ENCODE data around the gene PRKAA2. TPM values are rescaled to one million over a fixed set of nuclear protein-coding genes. Genes with fewer than 3 reads are reported as not detected.
A peak's percentile ranks its signal among the peaks of the same experiment; 100 is the strongest.

Gene PRKAA2
- total RNA-seq, 2 donors from 2014 or later, result 0.19 TPM; not detected in 1

DNA sequence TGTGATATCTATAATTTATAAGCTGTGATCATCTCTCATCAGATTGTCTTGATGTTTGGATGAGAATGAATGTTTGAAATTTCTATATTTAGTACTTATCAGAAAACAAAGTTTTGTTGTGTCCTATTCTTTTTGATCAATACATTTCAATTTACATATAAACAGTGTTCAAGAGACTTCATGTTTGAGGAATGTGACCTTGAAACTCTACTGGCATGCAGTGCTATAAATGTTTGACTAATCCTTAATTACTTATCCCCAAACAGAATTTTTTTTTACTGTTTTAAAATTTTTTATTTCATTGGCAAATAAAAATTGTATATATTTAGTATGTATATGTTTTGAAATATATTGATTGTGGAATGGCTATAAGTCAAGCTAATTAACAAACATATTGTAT, 1.5 kb upstream of the PRKAA2 start:
- Mint-ChIP-seq H3K4me3 (no peak overlapping the region), H3K4me1 (no peaks in the 10 kb centered on the region)

DNA sequence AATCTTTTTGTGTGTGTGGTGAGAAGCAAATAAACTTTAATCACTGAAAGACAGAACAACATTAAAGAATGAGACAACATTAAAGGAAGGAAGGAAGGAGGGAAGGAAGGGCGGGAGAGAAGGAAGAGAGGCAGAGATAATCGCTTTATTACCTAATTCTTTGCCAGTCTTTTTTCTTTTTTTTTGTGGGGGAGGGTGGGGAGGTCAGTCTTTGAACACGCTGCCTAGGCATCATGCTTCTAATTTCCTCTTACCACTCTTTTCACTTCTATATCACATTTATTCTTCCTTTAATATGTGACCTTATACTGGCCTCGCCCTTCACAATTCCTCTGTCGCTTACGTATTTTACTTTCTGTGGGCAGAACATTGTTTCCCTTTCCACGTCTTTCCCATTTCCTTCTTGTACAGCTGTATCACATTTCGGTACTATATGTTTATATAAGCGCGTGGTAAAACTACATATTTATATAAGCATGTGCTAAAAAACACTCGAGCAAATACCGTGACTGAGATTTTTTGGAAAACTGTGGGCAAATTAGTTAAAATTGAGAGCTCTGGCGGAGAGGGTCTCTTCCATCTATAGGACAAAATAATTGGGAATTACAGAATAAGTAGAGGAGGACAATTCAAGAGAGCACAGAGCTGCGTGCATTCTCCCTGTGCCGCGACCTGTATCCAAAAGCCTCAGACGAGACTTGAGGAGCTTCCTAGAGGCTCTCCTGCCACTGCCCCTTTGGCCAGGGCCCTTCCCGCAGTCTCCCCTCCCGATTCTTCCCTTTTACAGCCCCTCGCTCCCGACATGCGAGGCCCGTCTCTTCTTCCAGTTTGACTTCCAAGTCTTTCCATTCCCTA, 823 bp upstream of the PRKAA2 start:
- H3K36me3 Mint-ChIP-seq (ENCODE audit: low read depth), result no peaks in the 10 kb centered on the region
- H3K9me3 Mint-ChIP-seq, result no peaks in the 10 kb centered on the region
- H3K27ac Mint-ChIP-seq, result no peak overlapping the region
- H3K27me3 Mint-ChIP-seq, result peaks cover 45% of the 10 kb centered on the region
- H3K4me1 Mint-ChIP-seq, result no peaks in the 10 kb centered on the region
- ATAC-seq (replicated peaks), result no peak
- peak overlapping the region; percentile 28 for H3K4me3 Mint-ChIP-seq

More for the DNA sequence above, 1.5 kb upstream of the PRKAA2 start:
- peaks cover 39% of the 10 kb centered on the region for H3K27me3 Mint-ChIP-seq
- H3K9me3 Mint-ChIP-seq, result no peaks in the 10 kb centered on the region
- no peak overlapping the region for H3K27ac Mint-ChIP-seq
- H3K36me3 Mint-ChIP-seq (ENCODE audit: low read depth), result no peaks in the 10 kb centered on the region
- no peak for ATAC-seq (replicated peaks)

DNA sequence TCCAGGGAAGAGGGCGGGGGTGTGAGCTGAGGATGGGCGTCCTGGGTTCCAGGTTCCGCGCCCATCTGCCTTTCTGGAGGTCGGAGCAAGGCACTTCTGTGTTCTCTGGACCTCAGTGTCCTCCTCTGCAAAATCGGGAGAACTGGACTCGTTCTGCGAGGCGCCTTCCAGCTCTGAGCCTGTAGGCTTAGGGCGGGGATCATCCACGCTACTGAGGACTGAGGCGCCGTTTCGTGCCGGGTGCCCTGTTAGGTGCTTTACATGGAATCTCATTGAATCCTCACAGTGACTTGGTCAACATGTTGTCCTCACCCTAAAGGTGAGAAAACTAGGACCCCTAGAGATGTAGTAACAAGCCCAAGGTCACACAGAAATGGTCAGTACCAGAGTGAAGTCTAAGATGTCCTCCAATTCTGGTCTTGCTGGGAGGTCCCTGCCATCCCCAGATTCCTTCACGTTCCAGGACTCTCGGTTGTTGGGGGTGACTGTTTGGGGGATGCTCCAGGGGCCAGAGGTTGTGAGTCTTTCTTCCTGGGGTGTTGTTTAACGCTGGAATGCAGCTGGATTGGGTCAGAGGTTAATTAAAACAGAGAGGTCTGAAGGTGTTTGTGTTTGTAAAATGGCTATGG, 677 bp downstream of the PRKAA2 start:
- H3K4me1 Mint-ChIP-seq, result no peaks in the 10 kb centered on the region
- no peak for ATAC-seq (replicated peaks)
- H3K9me3 Mint-ChIP-seq, result no peaks in the 10 kb centered on the region
- peak overlapping the region; percentile 28 for H3K4me3 Mint-ChIP-seq
- H3K27me3 Mint-ChIP-seq, result peaks cover 46% of the 10 kb centered on the region
- H3K27ac Mint-ChIP-seq, result no peak overlapping the region
- H3K36me3 Mint-ChIP-seq (ENCODE audit: low read depth), result no peaks in the 10 kb centered on the region

DNA sequence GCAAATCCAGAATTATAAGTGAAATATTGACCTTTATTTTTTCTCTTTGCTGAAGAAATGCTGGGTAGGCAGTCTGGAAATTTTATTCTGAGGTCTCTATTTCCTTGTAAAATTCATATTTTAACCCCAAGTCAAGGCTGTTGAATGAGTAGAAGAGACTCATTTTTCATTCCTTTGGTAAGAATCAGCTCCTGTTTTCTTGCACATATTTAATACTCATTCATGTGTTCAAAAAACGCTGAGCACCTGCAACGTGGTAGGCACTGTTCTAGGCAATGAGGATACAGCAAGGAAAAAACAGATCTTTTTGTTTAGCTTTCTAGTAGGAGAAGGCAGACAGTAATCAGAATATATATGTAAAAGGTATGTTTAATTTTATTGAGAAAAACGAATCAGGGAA, 1.5 kb downstream of the PRKAA2 start:
- ATAC-seq (replicated peaks), result no peak
- H3K9me3 Mint-ChIP-seq, result no peaks in the 10 kb centered on the region
- no peaks in the 10 kb centered on the region for H3K36me3 Mint-ChIP-seq (ENCODE audit: low read depth)
- no peaks in the 10 kb centered on the region for H3K4me1 Mint-ChIP-seq
- no peak overlapping the region for H3K4me3 Mint-ChIP-seq
- no peak overlapping the region for H3K27ac Mint-ChIP-seq
- peaks cover 46% of the 10 kb centered on the region for H3K27me3 Mint-ChIP-seq

DNA sequence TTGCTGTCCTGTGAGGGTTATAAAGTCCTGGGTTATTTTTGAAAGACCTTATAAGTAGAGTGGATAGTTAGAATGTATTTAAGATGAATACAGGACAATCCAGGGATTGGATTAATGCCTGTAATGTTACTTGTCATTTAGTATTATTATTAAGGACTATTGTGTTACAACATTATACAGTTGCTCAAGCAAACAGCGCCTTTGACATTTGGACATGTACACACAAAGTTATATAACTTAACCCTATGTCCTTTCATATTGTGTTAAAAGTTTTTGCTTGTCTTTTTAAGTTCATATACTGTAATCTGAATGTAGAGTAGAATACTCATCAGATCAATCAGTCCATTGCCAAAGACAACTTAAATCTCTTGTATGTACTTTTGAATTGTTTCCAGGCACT, 2.0 kb downstream of the PRKAA2 start:
- ATAC-seq (replicated peaks), result no peak
- Mint-ChIP-seq H3K9me3 (no peaks in the 10 kb centered on the region), H3K27me3 (peaks cover 43% of the 10 kb centered on the region), H3K4me1 (no peaks in the 10 kb centered on the region), H3K36me3 (ENCODE audit: low read depth) (no peaks in the 10 kb centered on the region), H3K27ac (no peak overlapping the region), H3K4me3 (no peak overlapping the region)

DNA sequence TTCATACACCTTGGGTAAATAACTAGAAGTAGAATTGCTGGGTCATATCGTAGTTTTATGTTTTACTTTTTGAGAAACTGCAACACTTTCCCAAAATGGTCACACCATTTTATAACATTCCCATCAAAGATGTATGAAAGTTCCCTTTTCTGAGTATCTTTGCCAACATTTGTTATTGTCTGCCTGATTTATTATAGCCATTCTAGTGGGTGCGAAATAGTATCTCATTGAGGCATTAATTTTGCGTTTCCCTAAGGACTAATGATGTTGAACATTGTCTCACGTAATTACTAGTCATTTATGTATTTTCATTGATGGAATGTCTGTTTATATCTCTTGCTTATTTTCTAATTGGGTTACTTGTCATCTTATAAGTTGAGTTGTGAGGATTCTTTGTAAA, 3.4 kb downstream of the PRKAA2 start:
- Mint-ChIP-seq H3K4me1 (no peaks in the 10 kb centered on the region), H3K4me3 (no peak overlapping the region), H3K9me3 (no peaks in the 10 kb centered on the region), H3K36me3 (ENCODE audit: low read depth) (no peaks in the 10 kb centered on the region), H3K27ac (no peak overlapping the region), H3K27me3 (peaks cover 38% of the 10 kb centered on the region)
- ATAC-seq (replicated peaks), result no peak

DNA sequence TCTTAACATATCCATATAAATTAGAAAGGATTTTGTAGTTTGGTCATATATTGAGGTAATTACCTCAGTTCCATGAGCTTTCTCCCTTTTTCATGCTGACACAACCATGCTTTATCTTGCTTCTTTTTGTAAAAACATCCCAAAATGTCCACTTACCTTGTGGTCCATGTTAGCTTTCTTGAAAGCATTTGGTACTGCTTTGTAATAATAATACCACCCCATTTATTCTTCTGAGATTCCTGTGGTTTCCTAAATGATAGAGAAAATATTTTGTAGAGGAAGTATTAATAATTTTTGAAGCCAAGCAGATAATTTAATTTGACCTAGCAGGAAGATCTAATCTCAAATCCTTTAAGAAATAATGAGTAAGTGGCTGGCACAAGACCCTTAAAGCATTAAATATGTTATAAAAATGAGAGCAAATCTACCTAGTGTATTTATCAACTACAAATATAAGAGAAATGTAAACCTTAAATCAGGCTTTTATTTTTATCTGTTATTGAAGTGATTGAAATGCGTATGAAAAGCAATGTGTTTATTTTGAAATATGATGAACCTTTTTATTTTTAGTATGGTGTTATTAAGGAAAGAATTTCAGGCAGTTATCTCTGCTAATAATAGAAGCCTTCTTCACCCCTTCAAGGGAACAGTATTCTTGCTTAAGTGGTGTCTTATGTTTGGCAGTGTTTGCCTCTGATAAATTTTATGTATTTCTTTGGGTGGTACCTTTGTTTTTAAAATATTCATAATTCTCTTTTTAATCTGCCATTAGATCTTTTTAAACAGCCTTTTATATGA, 9.2 kb downstream of the PRKAA2 start:
- H3K4me3 Mint-ChIP-seq, result no peak overlapping the region
- no peaks in the 10 kb centered on the region for H3K4me1 Mint-ChIP-seq
- peaks cover 11% of the 10 kb centered on the region for H3K9me3 Mint-ChIP-seq
- H3K36me3 Mint-ChIP-seq (ENCODE audit: low read depth), result no peaks in the 10 kb centered on the region
- peaks cover 16% of the 10 kb centered on the region for H3K27me3 Mint-ChIP-seq
- H3K27ac Mint-ChIP-seq, result no peak overlapping the region
- ATAC-seq (replicated peaks), result no peak

DNA sequence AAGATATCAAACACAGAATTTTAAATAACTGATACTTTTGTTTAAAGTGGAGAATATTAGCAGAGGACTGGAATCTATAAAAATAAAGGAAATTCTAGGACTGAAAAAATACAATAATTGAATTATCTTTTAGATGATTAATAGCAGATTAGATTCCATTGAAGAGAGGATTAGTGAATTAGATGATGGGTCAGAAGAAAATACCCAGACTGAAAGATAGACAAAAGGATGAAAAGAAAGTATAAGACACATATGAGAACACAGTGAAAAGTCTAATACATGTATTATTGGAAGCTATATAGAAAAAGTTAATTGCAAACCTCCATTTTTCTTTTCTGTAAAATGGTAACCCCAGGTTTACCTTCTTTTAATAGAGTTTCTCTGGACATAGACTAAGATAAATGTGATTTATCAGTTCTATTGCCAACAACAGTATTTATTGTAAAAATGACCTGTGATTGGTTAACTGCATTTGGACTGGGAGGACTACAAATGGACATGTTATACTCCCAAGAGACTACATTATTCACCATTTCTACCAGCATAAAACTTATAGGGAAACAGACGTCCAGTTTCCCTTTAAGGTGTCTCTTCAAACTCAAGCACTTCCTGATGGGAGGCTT, 11.0 kb downstream of the PRKAA2 start:
- peaks cover 16% of the 10 kb centered on the region for H3K27me3 Mint-ChIP-seq
- H3K27ac Mint-ChIP-seq, result no peak overlapping the region
- peaks cover 11% of the 10 kb centered on the region for H3K9me3 Mint-ChIP-seq
- no peak for ATAC-seq (replicated peaks)
- no peaks in the 10 kb centered on the region for H3K4me1 Mint-ChIP-seq
- no peaks in the 10 kb centered on the region for H3K36me3 Mint-ChIP-seq (ENCODE audit: low read depth)
- no peak overlapping the region for H3K4me3 Mint-ChIP-seq

DNA sequence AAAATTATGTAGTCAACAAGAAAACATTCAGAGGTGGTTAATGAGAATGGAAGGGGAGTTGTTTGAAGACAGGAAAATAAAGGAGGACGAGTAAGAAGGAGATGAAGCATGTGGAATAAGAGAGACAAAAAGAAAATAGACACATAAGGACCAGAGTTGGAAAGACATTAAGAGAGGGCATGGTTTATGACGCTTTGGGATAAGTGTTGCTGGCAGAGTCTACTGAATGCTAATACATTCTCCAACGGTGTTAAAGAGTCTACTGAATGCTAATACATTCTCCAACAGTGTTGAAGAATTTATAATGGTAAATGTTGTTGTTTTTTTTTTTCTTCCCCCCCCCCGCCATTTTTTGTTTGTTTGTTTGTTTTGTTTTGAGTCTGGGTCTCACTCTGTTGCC, 13.1 kb downstream of the PRKAA2 start:
- H3K36me3 Mint-ChIP-seq (ENCODE audit: low read depth), result no peaks in the 10 kb centered on the region
- peaks cover 11% of the 10 kb centered on the region for H3K9me3 Mint-ChIP-seq
- H3K27ac Mint-ChIP-seq, result no peak overlapping the region
- H3K4me3 Mint-ChIP-seq, result no peak overlapping the region
- peaks cover 16% of the 10 kb centered on the region for H3K27me3 Mint-ChIP-seq
- no peaks in the 10 kb centered on the region for H3K4me1 Mint-ChIP-seq
- no peak for ATAC-seq (replicated peaks)

DNA sequence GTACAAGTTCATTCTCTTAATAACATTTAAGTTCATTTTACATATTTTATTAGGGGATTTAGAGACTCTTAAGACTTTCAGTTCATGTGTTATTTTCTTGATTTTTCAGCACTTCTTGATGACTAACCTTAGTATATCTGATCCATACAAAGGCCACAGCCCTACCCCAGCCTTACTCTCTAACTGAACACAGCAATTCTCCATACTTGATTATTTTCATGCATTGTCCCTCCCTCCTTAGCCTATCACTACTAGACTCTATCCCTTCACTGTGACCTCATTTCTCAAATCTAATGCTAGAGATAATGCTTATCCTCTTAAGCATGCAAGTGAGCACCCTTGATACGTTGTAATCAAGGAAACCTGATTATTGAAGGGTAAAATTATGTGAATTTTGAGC, 15.2 kb downstream of the PRKAA2 start:
- Mint-ChIP-seq H3K4me1 (no peaks in the 10 kb centered on the region), H3K4me3 (no peak overlapping the region), H3K27ac (no peak overlapping the region), H3K27me3 (peaks cover 12% of the 10 kb centered on the region), H3K9me3 (peaks cover 11% of the 10 kb centered on the region), H3K36me3 (ENCODE audit: low read depth) (no peaks in the 10 kb centered on the region)
- ATAC-seq (replicated peaks), result no peak

DNA sequence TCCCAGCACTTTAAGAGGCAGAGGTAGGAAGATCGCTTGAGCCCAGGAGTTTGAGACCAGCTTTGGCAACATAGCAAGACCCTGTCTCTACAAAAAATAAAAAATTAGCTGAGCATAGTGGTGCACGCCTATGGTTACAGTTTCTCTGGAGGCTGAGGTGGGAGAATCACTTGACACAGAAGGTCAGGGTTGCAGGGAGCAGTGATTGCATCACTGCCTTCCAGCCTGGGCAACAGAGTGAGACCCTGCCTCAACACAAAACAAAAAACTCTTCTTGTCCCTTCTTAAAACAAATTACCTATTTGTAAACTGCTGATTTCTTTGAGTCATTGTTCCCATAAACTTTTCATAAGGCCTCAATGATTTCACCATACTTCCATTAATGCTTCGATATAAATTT, 18.7 kb downstream of the PRKAA2 start:
- Mint-ChIP-seq H3K36me3 (ENCODE audit: low read depth) (no peaks in the 10 kb centered on the region), H3K27ac (no peak overlapping the region), H3K4me1 (no peaks in the 10 kb centered on the region), H3K4me3 (no peak overlapping the region), H3K27me3 (peaks cover 16% of the 10 kb centered on the region), H3K9me3 (no peaks in the 10 kb centered on the region)
- ATAC-seq (replicated peaks), result no peak

DNA sequence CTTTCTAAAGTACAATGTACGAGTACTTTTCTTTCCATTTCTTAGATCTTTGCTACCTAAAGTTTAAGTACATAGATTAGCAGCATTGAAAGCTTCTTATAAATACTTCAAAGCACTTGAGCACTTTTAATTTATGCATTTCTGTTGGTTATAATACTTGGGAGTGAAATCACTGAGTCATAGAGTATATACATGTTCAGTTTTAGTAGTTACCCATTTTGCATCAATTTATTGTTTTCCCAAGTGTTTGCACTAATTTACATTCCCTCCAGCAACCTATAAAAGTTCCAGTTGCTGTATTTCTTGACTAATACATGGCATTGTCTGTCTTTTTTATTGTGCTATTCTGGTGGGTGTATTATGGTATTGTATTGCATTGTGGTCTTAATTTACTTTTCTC, 20.3 kb downstream of the PRKAA2 start:
- no peak overlapping the region for H3K27ac Mint-ChIP-seq
- H3K36me3 Mint-ChIP-seq (ENCODE audit: low read depth), result no peaks in the 10 kb centered on the region
- H3K4me3 Mint-ChIP-seq, result no peak overlapping the region
- no peaks in the 10 kb centered on the region for H3K4me1 Mint-ChIP-seq
- peaks cover 19% of the 10 kb centered on the region for H3K27me3 Mint-ChIP-seq
- ATAC-seq (replicated peaks), result no peak
- no peaks in the 10 kb centered on the region for H3K9me3 Mint-ChIP-seq

DNA sequence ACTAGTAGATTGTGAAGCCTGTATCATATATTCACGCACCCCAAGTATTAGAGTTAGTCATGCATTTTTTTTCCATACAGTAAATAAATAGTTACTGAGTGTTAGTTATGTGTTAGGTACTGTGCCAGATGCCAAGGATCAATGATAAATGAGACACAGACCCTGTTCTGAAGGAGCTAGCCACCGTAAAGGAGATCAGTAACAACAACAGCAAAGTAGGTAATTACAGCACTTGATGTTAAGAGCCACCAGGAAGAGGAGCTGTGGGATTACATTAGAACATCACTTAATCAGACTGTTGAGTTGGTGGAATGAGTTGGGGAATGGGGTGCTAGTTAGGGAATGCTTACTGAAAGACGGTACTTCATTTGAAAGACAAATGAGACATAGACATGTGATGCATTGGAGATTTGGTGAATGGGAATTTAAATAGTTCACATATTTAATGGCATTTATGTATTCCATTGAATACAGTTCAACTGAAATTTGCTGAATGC, 21.0 kb downstream of the PRKAA2 start:
- H3K36me3 Mint-ChIP-seq (ENCODE audit: low read depth), result no peaks in the 10 kb centered on the region
- ATAC-seq (replicated peaks), result no peak
- H3K27me3 Mint-ChIP-seq, result peaks cover 22% of the 10 kb centered on the region
- no peak overlapping the region for H3K27ac Mint-ChIP-seq
- no peaks in the 10 kb centered on the region for H3K4me1 Mint-ChIP-seq
- no peaks in the 10 kb centered on the region for H3K9me3 Mint-ChIP-seq
- no peak overlapping the region for H3K4me3 Mint-ChIP-seq

DNA sequence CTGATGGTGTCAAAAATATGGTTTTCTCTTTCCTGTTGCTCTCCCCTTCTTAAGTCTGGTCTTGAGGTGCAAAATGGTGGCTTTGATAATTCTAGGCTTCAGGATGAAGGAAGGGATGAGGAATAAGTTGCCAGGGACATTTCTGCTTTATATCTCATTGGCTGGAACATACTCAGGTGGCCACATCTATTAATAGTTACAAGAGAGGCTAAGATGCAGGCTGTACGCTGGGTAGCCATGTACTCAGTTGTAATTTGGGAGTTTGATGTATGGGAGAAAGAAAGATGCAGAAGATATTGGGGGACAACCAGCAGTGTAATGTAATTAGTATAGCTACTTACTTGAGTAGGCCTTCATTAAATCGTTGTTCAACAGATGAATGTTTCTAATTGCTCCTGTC, 25.2 kb downstream of the PRKAA2 start:
- no peak overlapping the region for H3K4me3 Mint-ChIP-seq
- no peaks in the 10 kb centered on the region for H3K4me1 Mint-ChIP-seq
- H3K27ac Mint-ChIP-seq, result no peak overlapping the region
- H3K9me3 Mint-ChIP-seq, result no peaks in the 10 kb centered on the region
- ATAC-seq (replicated peaks), result no peak
- H3K36me3 Mint-ChIP-seq (ENCODE audit: low read depth), result no peaks in the 10 kb centered on the region
- peaks cover 35% of the 10 kb centered on the region for H3K27me3 Mint-ChIP-seq

All from activated T-helper 17 cell treated with anti-CD3 and anti-CD28 coated beads, Interleukin-2, amount 50 U/mL, for 72 hours (primary cell).